ENCODE data around the gene GCGR.

GRCh38 chr17:81841866-81842265 lies 37.9 kb downstream of the GCGR start:
- TF ChIP-seq, protein P1, sequence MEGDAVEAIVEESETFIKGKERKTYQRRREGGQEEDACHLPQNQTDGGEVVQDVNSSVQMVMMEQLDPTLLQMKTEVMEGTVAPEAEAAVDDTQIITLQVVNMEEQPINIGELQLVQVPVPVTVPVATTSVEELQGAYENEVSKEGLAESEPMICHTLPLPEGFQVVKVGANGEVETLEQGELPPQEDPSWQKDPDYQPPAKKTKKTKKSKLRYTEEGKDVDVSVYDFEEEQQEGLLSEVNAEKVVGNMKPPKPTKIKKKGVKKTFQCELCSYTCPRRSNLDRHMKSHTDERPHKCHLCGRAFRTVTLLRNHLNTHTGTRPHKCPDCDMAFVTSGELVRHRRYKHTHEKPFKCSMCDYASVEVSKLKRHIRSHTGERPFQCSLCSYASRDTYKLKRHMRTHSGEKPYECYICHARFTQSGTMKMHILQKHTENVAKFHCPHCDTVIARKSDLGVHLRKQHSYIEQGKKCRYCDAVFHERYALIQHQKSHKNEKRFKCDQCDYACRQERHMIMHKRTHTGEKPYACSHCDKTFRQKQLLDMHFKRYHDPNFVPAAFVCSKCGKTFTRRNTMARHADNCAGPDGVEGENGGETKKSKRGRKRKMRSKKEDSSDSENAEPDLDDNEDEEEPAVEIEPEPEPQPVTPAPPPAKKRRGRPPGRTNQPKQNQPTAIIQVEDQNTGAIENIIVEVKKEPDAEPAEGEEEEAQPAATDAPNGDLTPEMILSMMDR (IDR thresholded peaks at IDR 0.05) = no peak
- no peak for TF ChIP-seq POLR2A (IDR thresholded peaks at IDR 0.05)
